Measurements from ENCODE around the gene LARGE1. TPM values are rescaled to one million over a fixed set of nuclear protein-coding genes. Genes with fewer than 3 reads are reported as not detected.

The LARGE1 gene
- total RNA-seq, 1 experiment from 2014 or later: 2.5 TPM

- in situ Hi-C loops (cut with HindIII; ENCODE audit: low pct_unique_long_range_greater_than_20kb, low sequenced_read_pairs) (no loop called here), intact Hi-C loops (cut with micrococcal nuclease; ENCODE audit: unreplicated experiment) (no loop called here)
- ChIA-PET CTCF (no interaction called here), POLR2A (no interaction called here)
- ATAC-seq (no peak), DNase-seq (ENCODE audit: low read depth, low spot score) (no peak)
- Histone ChIP-seq H3K27ac (ENCODE audit: low read length) (no peak overlapping the region), H3K4me3 (ENCODE audit: low read depth in 2 of 2, low read length in 2 of 2) (no peak overlapping the region), H3K9me3 (ENCODE audit: control insufficient read depth, insufficient read depth, low read depth, low read length) (no peaks in the 10 kb centered on the region), H3K4me1 (ENCODE audit: control insufficient read depth, insufficient read depth, low read length) (no peaks in the 10 kb centered on the region), H3K36me3 (ENCODE audit: control insufficient read depth, insufficient read depth, low read length) (no peaks in the 10 kb centered on the region), H3K27me3 (ENCODE audit: control insufficient read depth, insufficient read depth, low read length) (no peaks in the 10 kb centered on the region)
- no peak for TF ChIP-seq REST (IDR thresholded peaks at IDR 0.05; ENCODE audit: insufficient read depth in 1 of 2, low read depth in 2 of 2, low read length in 1 of 2)
- TF ChIP-seq CTCF (IDR thresholded peaks at IDR 0.05): no peak
- TF ChIP-seq POLR2AphosphoS5 (IDR thresholded peaks at IDR 0.05; ENCODE audit: low read depth, low read length): no peak
- no peak for TF ChIP-seq SIN3A (IDR thresholded peaks at IDR 0.05; ENCODE audit: borderline replicate concordance, insufficient read depth, low read depth, low read length)
- no peak for TF ChIP-seq TCF7L2 (IDR thresholded peaks at IDR 0.05; ENCODE audit: low read depth, low read length)
- BruUV-seq (replicated peaks): no TSS peak
These were observed 442.9 kb downstream of the LARGE1 start for GRCh38 chr22:33477120-33478111.

- BruUV-seq (replicated peaks): no TSS peak
- TF ChIP-seq POLR2AphosphoS5 (IDR thresholded peaks at IDR 0.05; ENCODE audit: low read depth, low read length): no peak
- no peak for TF ChIP-seq SIN3A (IDR thresholded peaks at IDR 0.05; ENCODE audit: borderline replicate concordance, insufficient read depth, low read depth, low read length)
- no peak for TF ChIP-seq TCF7L2 (IDR thresholded peaks at IDR 0.05; ENCODE audit: low read depth, low read length)
- no peak for TF ChIP-seq CTCF (IDR thresholded peaks at IDR 0.05)
- no peak for TF ChIP-seq REST (IDR thresholded peaks at IDR 0.05; ENCODE audit: insufficient read depth in 1 of 2, low read depth in 2 of 2, low read length in 1 of 2)
- Histone ChIP-seq H3K4me1 (ENCODE audit: control insufficient read depth, insufficient read depth, low read length) (no peaks in the 10 kb centered on the region), H3K4me3 (ENCODE audit: low read depth in 2 of 2, low read length in 2 of 2) (no peak overlapping the region), H3K27ac (ENCODE audit: low read length) (no peak overlapping the region), H3K9me3 (ENCODE audit: control insufficient read depth, insufficient read depth, low read depth, low read length) (no peaks in the 10 kb centered on the region), H3K27me3 (ENCODE audit: control insufficient read depth, insufficient read depth, low read length) (no peaks in the 10 kb centered on the region), H3K36me3 (ENCODE audit: control insufficient read depth, insufficient read depth, low read length) (no peaks in the 10 kb centered on the region)
- intact Hi-C loops (cut with micrococcal nuclease; ENCODE audit: unreplicated experiment) (no loop called here), in situ Hi-C loops (cut with HindIII; ENCODE audit: low pct_unique_long_range_greater_than_20kb, low sequenced_read_pairs) (no loop called here)
- CTCF ChIA-PET: interaction anchor here (0.9 kb wide), 1 partner anchor 8 kb away, joined by 4 read pairs; no protein-coding TSS in a partner anchor
- DNase-seq (ENCODE audit: low read depth, low spot score): no peak
- no peak for ATAC-seq
- POLR2A ChIA-PET: no interaction called here
These were observed 443.6 kb downstream of the LARGE1 start for GRCh38 chr22:33476716-33477115.

Measured in Panc1 (cell line).